Astrocyte of the spinal cord (primary cell): ENCODE data around the gene TFF1.

ENCODE experiments used
- DNase-seq: peaks from one replicate; pipeline ENCODE4 v3.0.0; 2011; ENCODE audit warnings: low read depth, low spot score
- H3K4me3 ChIP-seq: 2 replicates; pipeline ENCODE4 v1.5.1; 2011; ENCODE audit warnings: low read depth, mild to moderate bottlenecking, low read length, moderate library complexity
- in situ Hi-C: cut with HindIII; loops from 2 replicates; pipeline ENCODE4 v1.10.0; 2017; ENCODE audit warnings: low sequenced_read_pairs
- TF ChIP-seq, protein P1 (sequence below): IDR thresholded peaks from 2 replicates; pipeline ENCODE4 v1.5.1; 2012; ENCODE audit warnings: low read depth, mild to moderate bottlenecking, low read length, inconsistent platforms

TFF1 gene

DNA sequence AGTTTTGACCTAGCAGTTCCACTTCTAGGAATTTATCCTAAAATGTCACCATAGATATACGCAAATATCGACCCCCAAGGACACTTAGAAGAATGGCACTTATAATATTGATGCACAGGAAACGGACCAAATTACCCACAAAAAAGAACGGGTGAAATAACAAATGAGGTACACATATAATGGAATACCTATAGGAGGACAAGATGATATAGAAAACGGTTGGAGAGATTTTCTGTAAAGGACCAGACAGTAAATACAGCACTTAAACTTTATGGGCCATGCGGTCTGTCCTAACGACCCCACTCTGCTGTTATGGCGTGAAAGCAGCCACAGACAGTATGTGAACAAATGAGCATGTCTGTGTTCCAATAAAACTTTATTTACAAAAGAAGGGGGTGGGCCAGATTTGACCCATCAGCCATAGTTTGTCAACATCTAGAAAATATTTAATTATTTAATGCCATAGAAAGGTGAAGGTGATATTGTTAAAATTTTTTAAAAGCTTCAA is 27.2 kb upstream of the TFF1 start:
- H3K4me3 ChIP-seq, result no peak overlapping the region
- TF ChIP-seq, protein P1, sequence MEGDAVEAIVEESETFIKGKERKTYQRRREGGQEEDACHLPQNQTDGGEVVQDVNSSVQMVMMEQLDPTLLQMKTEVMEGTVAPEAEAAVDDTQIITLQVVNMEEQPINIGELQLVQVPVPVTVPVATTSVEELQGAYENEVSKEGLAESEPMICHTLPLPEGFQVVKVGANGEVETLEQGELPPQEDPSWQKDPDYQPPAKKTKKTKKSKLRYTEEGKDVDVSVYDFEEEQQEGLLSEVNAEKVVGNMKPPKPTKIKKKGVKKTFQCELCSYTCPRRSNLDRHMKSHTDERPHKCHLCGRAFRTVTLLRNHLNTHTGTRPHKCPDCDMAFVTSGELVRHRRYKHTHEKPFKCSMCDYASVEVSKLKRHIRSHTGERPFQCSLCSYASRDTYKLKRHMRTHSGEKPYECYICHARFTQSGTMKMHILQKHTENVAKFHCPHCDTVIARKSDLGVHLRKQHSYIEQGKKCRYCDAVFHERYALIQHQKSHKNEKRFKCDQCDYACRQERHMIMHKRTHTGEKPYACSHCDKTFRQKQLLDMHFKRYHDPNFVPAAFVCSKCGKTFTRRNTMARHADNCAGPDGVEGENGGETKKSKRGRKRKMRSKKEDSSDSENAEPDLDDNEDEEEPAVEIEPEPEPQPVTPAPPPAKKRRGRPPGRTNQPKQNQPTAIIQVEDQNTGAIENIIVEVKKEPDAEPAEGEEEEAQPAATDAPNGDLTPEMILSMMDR, result no peak
- in situ Hi-C loops, result no loop called here
- no peak for DNase-seq

DNA sequence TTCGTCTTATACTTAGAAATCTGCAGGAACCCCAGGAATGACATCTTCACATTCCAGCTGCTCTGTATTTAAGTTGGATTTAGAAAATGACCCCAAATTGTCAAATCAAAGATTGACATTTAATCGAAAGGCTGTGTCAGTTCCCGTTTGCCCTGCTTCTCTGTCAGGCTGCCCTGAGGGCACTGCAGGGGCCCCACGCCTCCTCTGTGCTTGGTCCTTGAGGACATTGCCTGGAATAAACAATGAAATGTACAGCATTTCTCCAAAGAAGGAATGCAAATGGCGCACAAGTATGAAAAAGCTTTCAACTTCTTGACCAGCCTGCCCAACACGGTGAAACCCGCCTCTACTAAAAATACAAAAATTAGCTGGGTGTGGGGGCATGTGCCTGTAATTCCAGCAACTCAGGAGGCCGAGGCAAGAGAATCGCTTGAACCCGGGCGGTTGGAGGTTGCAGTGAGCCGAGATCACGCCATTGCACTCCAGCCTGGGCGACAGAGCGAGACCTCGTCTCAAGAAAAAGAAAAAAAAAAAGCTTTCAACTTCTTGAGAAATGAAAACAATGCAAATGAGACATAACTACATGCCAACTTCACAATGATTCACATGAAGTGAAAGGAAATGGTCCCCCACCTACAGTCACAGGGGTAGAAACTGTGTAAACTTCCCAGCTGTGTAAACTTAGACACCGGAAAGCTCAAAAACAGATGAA is 26.6 kb upstream of the TFF1 start:
- in situ Hi-C loops, result no loop called here
- no peak overlapping the region for H3K4me3 ChIP-seq
- TF ChIP-seq, protein P1, result no peak
- DNase-seq, result peak; percentile 43

DNA sequence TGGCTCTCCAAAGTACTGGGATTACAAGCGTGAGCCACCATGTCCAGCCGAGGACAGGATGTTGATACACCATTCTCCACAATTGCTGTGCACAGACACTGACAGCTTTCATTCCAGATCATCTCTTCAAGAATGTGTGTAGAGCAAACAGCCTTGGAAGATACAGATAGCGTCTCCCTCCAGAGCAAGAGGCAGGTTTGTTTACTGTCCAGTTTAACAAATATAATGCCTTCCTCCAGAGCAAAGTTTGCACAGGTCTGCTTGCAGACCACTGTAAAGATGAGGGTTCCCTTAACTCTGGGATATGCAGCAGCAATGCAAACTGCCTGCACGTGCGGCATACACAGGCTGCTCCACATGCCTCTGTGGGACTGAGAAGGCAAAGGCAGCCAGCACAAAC is 25.0 kb upstream of the TFF1 start:
- H3K4me3 ChIP-seq, result no peak overlapping the region
- TF ChIP-seq, protein P1, result no peak
- in situ Hi-C loops, result no loop called here
- DNase-seq, result no peak

DNA sequence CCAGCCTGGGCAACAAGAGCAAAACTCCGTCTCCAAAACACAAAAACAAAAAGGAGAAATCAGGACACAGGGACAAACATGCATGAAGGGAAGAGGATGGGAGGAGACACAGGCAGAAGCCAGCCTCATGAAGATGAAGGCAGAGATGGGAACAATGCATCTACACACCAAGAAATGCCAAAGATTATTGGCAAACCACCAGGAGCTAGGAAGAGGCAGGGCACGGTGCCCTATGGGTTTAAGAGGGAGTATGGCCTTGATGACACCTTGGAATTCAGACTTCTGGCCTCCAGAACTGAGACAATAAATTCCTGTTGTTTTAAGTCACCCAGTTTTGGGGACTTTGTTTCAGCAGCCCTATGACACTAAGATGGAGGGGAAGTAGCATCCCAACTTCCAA is 24.4 kb upstream of the TFF1 start:
- TF ChIP-seq, protein P1, result no peak
- no peak for DNase-seq
- no peak overlapping the region for H3K4me3 ChIP-seq

DNA sequence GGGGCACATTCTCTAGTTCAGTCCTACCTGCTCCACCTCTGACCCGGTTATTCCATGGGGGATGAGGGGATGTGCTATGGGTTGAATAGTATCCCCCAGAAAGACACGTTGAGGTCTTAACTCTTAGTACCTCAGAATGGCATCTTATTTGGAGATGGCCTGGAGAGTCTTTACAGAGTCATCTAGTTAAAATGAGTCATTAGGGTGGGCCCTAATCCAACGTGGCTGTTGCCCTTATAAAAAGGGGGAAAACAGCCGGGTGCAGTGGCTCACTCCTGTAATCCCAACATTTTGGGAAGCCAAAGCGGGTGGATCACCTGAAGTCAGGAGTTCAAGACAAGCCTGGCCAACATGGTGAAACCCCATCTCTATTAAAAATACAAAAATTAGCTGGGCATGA is 23.9 kb upstream of the TFF1 start:
- in situ Hi-C loops, result no loop called here
- TF ChIP-seq, protein P1, result no peak

More for the DNA sequence above, 24.4 kb upstream of the TFF1 start:
- in situ Hi-C loops, result no loop called here

DNA sequence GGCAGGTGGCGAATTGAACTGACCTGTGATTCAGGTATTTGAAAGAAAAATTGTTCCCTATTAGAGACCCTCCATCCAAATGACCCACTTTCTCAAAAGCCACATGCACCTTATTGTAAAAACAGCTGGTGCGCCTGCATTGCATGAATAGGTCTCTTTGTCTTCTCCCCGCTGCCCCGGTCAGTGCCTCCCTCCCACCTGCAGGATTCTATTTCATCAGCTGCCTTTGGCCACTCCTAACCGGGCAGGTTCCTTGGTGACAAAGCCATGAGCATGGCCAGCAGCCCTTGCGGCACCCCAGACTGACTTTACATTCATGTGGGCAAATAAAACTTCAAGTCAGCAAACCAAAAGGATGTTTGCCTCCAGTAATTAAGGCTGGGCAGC is 23.1 kb upstream of the TFF1 start:
- DNase-seq, result no peak
- H3K4me3 ChIP-seq, result no peak overlapping the region
- TF ChIP-seq, protein P1, result no peak
- in situ Hi-C loops, result no loop called here

More for the DNA sequence above, 23.9 kb upstream of the TFF1 start:
- no peak for DNase-seq
- H3K4me3 ChIP-seq, result no peak overlapping the region
